ENCODE data around the gene THSD4.

Gene THSD4

GRCh38 chr15:71515375-71516186, 400.3 kb downstream of the THSD4 start:
- DNase-seq: no peak

- no peak for DNase-seq
These were observed 402.5 kb downstream of the THSD4 start for GRCh38 chr15:71517751-71518150.

GRCh38 chr15:71518661-71519060, 403.4 kb downstream of the THSD4 start:
- no peak for DNase-seq

- DNase-seq: no peak
These were observed 411.0 kb downstream of the THSD4 start for GRCh38 chr15:71526060-71526820.

GRCh38 chr15:71529361-71529760, 414.1 kb downstream of the THSD4 start:
- DNase-seq: no peak

GRCh38 chr15:71530116-71530515, 414.8 kb downstream of the THSD4 start:
- DNase-seq: no peak

GRCh38 chr15:71532994-71533393, 417.7 kb downstream of the THSD4 start:
- DNase-seq: no peak

- no peak for DNase-seq
These were observed 422.9 kb downstream of the THSD4 start for GRCh38 chr15:71538181-71538580.

- DNase-seq: no peak
These were observed 426.5 kb downstream of the THSD4 start for GRCh38 chr15:71541746-71542145.

- DNase-seq: no peak
These were observed 427.6 kb downstream of the THSD4 start for GRCh38 chr15:71542836-71543235.

GRCh38 chr15:71543413-71543812, 428.1 kb downstream of the THSD4 start:
- DNase-seq: no peak

- DNase-seq: no peak
These were observed 430.0 kb downstream of the THSD4 start for GRCh38 chr15:71545223-71545760.

- DNase-seq: no peak
These were observed 430.7 kb downstream of the THSD4 start for GRCh38 chr15:71545923-71546322.

GRCh38 chr15:71547011-71547410, 431.7 kb downstream of the THSD4 start:
- no peak for DNase-seq

- no peak for DNase-seq
These were observed 433.1 kb downstream of the THSD4 start for GRCh38 chr15:71548401-71548807.

GRCh38 chr15:71549091-71549490, 433.8 kb downstream of the THSD4 start:
- DNase-seq: no peak

- no peak for DNase-seq
These were observed 434.4 kb downstream of the THSD4 start for GRCh38 chr15:71549697-71550096.

- no peak for DNase-seq
These were observed 436.3 kb downstream of the THSD4 start for GRCh38 chr15:71551566-71551965.

- DNase-seq: no peak
These were observed 443.8 kb downstream of the THSD4 start for GRCh38 chr15:71559098-71559497.

- no peak for DNase-seq
These were observed 444.3 kb downstream of the THSD4 start for GRCh38 chr15:71559616-71560015.

GRCh38 chr15:71562251-71562650, 447.0 kb downstream of the THSD4 start:
- DNase-seq: no peak

GRCh38 chr15:71564217-71564616, 448.9 kb downstream of the THSD4 start:
- DNase-seq: no peak

GRCh38 chr15:71565006-71565405, 449.7 kb downstream of the THSD4 start:
- DNase-seq: no peak

GRCh38 chr15:71565631-71566160, 450.4 kb downstream of the THSD4 start:
- DNase-seq: no peak
